ENCODE measurements around the gene OR8K1.

- TF ChIP-seq CTCF (conservative IDR thresholded peaks at IDR 0.05; ENCODE audit: low read depth, low read length): no peak
- no peak for TF ChIP-seq EZH2phosphoT487 (IDR thresholded peaks at IDR 0.05; ENCODE audit: borderline replicate concordance, low read length)
Observed at GRCh38 chr11:56375324-56375723, 29.5 kb downstream of the OR8K1 start, which contains the start of gene OR8U1.

All from PC-3 (cell line).